Left colon (tissue), 2 donors: ENCODE data around the gene FBLN2. TPM values are rescaled to one million over a fixed set of nuclear protein-coding genes. Genes with fewer than 3 reads are reported as not detected.

Experiments used
- ATAC-seq: fragments of 200-7000 bp; cut with Tn5 transposase; one replicate; pipeline ENCODE4 v1.9.1; 2020; ENCODE audit warnings: mild to moderate bottlenecking, moderate library complexity
- DNase-seq, 2 donors: peaks; one replicate each; pipeline ENCODE4 v3.0.0-alpha.2; 2020
- intact Hi-C, 2 donors: fragments of 100-400 bp; cut with DNase I in 1 of 2; cut with micrococcal nuclease in 1 of 2; formaldehyde crosslinking; loops; one replicate each; pipeline versions ENCODE4 v1.11.2 to v1.14.0; 2022; cut with DNase I, micrococcal nuclease
- total RNA-seq, 2 donors: library from RNA; stranded (reverse); fragmentation: NEBNext Ultra II Directional; extraction: Animal tissue kit (Norgen Biotek cat#: 25700); gene quantifications; one replicate each; pipeline ENCODE4 v1.2.1, GENCODE V29; 2021
- donor health status: DM: no; HTN: no; CAD: no.
- donor health status: DM: yes; HTN: yes; CAD: no.

Gene FBLN2
- total RNA-seq, 2 donors from 2014 or later: 20.7 to 22.8 TPM

DNA sequence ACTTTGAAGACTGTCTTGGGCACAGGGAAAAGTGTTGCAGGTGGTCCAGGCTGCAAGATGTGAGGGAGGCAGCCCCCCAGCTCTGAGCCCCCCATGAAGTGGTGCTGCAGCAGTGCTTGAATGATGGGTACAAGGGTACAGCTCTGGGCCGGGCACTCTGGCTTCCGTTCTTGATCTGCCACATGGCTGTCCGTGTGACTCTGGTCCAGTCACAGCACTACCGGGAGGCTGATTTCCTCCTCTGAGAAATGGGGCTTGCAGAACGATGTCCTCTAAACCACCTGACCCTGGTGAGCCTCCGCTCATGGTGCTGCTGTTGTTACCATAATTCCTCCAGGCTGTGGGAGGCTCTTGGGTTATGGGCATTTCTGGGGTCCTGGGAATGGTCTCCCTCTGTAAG is 75.1 kb downstream of the FBLN2 start:
- intact Hi-C loops: no loop called here
- DNase-seq (no peak), ATAC-seq (no peak)

DNA sequence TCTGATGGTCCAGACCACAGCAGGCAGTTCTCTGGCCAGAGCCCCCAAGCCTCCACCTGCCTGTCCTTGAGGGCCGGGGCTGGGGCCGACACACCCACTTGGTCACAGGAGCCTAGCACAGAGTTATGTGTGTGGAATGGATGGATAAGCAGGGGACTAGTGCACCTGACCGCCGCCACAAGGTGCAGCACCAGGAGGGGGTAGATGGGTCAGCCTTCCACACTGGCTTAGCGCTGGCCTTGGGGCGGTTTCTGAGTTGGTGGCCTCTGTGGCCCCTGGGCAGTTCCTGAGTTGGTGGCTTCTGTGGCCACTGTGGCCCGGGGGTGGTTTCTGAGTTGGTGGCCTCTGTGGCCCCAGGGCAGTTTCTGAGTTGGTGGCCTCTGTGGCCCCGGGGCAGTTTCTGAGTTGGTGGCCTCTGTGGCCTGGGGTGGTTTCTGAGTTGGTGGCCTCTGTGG is 75.8 kb downstream of the FBLN2 start:
- ATAC-seq: no peak
- intact Hi-C loops: no loop called here
- no peak for DNase-seq

DNA sequence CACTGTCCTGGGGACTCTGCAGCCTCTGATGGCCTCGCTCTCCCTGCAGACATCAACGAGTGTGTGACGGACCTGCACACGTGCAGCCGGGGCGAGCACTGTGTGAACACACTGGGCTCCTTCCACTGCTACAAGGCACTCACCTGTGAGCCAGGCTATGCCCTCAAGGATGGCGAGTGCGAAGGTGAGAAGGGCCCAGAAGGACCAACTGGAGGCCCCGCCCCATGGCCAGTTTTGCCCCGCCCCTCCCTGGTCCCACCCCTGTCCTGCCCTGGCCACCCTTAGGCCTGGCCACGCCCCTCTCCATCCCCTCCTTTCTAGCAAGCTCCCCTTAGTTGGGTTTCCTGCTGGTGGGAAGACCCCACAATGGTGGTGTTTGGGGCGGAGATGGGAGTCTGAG is 77.5 kb downstream of the FBLN2 start:
- DNase-seq (no peak), ATAC-seq (no peak)
- intact Hi-C loops: no loop called here

DNA sequence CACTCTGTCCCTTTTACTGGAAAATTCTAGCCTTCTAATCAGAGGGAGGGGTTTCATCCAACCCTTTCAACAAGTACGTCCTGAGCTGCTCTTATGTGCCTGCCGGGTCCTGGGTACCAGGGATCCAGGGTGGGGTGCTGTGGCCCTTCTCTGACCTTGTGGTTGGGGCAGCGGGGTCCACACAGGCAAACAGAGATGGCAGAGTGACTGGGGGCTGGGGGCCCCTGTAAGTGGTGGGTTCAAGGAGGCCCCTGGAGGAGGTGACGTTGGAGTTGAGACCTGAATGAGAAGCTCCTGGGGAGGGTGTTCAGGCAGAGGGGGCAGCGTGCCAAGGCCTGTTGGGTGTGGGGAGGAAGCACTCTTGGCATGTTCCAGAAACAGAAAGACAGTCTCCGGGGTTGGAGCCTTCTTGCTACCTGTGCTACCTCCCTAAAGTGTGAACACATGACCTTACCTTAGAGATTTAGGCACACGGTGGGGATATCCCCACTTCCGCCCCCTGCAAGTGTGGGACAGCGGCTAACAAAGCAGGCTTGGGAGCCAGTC is 78.1 kb downstream of the FBLN2 start:
- intact Hi-C loops: no loop called here
- ATAC-seq (no peak), DNase-seq (no peak)

DNA sequence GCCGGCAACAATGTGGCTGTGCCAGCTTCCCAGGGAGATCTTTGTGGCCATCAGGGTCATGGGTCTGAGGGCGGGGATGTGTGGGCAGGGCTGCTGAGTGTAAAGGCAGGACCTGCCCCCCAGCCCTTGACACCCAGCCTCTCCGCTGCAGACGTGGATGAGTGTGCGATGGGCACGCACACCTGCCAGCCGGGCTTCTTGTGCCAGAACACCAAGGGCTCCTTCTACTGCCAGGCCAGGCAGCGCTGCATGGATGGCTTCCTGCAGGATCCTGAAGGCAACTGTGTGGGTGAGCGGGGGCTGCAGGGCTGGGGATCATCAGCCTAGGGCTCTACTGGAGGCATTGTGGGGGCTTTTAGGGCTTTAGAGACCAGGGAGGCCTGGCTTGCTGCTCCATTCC is 78.8 kb downstream of the FBLN2 start:
- intact Hi-C loops: no loop called here
- no peak for ATAC-seq
- no peak for DNase-seq

DNA sequence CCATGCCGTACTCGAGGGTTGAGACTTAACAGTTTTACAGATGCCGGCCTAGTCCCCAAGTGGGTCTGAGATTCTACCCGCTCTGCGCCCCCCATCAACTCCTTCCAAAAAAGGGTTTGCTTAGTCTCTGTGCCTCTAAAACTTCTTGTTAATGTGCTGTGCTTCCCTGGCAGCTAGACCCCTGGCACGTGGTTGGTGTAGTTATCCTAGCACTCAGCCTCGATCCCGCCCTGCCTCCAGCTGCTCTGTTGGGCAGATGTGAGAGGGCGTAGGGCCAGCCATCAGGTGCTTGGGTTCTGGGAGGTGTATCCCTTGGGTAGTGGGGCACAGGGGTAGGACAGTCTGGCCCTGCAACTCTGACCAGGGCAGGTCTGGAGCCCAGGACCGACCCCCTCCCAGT is 79.5 kb downstream of the FBLN2 start:
- no peak for DNase-seq
- intact Hi-C loops: no loop called here
- no peak for ATAC-seq

DNA sequence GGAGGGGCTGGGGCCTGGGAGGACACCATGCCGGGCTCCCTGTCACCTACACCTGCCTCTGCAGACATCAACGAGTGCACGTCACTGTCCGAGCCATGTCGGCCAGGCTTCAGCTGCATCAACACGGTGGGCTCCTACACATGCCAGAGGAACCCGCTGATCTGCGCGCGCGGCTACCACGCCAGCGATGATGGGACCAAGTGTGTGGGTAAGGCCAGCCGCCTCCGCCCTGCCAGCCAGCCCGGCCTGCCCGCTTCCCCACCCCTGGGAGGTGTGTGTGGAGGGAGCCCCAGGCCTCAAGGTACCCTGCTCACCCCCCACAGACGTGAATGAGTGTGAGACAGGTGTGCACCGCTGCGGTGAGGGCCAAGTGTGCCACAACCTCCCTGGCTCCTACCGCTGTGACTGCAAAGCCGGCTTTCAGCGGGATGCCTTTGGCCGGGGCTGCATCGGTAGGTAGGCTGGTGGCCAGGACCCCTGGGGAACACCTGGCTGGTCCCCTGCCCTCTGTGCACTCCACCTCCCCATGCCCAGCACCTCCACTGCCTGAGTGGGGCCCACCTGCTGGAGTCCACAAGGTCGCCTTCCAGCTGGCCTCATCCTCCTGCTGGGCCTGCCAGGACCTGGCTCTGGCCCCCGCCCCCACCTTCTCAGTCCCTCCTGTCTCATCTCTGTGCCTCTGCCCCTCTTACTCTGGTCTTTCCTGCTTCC is 80.1 kb downstream of the FBLN2 start:
- intact Hi-C loops: no loop called here
- DNase-seq: no peak
- no peak for ATAC-seq

DNA sequence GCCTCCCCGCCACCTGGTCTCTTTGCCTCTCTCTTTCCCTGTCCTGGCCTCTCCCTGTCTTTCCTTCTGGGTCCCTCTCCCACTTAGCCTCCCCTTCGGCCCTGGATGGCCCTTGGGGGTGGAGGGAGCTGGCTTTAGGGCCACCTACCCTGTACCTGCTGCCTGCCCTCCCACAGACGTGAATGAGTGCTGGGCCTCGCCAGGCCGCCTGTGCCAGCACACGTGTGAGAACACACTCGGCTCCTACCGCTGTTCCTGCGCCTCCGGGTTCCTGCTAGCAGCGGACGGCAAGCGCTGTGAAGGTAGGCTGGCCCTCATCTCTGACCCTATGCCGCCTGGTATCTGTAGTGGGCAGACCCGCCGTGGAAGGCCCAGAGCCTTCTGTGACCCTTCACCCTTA is 80.7 kb downstream of the FBLN2 start:
- intact Hi-C loops: no loop called here
- DNase-seq: no peak
- ATAC-seq: no peak

DNA sequence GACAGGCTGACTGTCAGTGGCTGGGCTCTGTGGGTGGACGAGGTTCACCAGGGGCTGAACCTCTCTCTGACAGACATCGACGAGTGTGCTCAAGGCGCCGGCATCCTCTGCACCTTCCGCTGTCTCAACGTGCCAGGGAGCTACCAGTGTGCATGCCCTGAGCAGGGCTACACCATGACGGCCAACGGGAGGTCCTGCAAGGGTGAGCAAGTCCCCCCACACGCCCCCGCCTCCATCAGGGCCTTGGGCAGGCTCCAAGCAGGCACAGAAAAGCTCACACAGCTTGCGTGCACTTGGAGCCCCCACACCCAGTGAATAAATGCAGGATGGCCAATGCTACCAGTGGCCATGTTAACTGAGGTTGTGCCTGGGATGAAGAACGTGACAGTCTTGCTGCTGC is 82.3 kb downstream of the FBLN2 start:
- intact Hi-C loops: no loop called here
- no peak for ATAC-seq
- no peak for DNase-seq

DNA sequence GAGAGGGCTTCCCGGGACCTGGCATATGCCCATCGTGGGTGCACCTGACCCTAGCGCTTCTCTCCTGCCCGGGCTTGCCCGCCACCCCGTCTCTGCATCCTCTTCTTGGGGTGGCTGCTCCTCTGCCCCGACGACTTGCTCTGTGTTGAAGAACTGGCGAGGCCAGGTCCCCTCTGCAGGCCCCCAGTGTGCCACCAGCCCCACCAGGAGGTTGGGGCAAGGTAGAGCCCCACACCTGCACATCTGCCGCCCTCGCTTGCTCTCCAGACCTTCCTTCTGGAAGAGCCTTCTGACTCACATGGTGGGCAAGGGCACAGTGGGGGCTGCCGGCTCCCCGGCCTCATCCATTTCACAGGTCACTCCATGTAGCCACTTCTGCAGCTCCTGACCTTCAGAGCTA is 84.3 kb downstream of the FBLN2 start:
- DNase-seq (no peak), ATAC-seq (no peak)
- intact Hi-C loops: no loop called here

DNA sequence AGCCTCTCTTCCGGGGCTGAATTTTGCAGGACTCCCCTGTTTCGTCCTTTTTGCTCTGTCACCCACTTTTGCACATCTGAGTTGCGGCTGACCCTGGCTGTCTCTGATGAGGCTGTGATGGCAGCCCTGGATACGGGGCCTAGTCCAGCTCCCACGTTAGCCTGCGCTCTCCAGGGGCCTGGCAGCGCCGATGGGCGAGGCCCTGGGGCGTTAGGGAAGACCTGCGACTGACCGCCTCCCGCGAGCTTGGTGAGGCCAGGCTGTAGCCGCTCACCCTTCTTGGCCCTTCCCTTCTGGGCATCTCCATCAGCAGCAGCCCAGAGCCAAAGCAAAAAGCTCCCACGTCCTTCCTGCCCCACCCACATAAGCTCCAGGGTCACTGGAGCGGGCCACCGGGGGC is 85.2 kb downstream of the FBLN2 start:
- DNase-seq (no peak), ATAC-seq (no peak)
- intact Hi-C loops: no loop called here

DNA sequence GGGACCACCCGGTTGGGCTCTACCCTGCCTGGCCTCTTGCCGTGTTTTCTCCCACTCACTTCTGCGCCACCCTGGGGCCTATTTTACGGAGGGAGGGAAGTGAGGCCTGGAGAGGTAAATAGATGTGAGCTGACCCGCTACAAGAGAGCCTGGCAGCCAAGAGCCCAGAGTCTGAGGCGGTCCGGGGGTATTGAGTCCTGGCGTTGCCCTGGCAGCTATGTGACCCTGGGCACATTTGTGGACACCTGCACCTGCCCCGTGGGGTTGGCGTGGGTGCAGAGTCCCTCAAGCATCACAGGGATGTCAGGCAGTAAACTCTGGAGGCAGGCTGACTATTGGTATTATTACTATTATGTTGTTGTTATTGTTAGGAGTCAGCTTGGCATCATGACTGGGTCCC is 85.7 kb downstream of the FBLN2 start:
- ATAC-seq: no peak
- intact Hi-C loops: no loop called here
- no peak for DNase-seq

DNA sequence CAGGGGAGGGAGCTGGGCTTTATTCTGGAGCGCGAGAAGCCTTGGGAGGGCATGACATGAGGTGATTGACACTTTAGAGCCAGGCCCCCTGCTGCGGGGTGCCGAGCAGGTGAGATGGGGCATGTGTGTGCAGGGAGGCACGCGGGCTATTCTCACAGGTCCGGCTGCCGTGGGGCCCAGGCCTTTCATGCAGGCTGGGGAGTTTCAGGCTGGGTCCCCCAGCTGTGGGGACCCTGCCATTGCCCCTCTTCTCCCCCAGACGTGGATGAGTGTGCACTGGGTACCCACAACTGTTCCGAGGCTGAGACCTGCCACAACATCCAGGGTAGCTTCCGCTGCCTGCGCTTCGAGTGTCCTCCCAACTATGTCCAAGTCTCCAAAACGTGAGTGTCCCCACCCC is 87.3 kb downstream of the FBLN2 start:
- ATAC-seq: no peak
- intact Hi-C loops: no loop called here

DNA sequence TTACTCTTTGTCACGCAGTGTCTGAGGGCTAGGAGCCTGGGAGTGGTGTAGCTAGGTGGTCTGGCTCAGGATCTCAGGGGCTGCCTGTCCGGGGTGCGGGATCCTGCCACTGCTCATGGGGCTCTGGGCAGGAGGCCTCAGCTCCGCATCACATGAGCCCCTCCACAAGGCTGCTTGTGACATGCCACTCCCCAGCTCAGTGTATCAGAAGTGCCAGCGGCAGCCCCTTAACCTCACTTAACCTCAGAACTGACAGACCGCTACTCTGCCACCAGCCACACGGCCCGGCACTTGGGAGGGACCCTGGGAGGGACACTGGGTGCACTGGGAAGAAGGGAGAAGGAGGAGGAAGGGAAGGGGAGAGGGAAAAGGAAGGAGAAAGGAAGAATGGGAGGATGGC is 87.9 kb downstream of the FBLN2 start:
- DNase-seq: no peak
- intact Hi-C loops: no loop called here
- ATAC-seq: no peak

More for the DNA sequence above, 87.3 kb downstream of the FBLN2 start:
- no peak for DNase-seq

DNA sequence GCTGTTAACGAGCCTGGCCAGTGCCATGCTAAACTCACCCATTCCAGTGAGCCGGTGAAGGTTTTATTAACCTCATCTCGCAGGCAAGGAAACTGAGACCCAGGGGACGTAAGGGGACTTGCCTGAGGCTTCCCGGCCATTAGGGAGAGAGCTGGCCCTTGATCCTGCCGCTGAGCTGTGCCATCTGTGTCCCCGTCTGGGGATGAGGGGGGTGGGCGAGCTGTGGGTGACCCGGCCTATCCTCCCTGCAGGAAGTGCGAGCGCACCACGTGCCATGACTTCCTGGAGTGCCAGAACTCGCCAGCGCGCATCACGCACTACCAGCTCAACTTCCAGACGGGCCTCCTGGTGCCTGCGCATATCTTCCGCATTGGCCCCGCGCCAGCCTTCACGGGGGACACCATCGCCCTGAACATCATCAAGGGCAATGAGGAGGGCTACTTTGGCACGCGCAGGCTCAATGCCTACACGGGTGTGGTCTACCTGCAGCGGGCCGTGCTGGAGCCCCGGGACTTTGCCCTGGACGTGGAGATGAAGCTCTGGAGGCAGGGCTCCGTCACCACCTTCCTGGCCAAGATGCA is 88.5 kb downstream of the FBLN2 start:
- ATAC-seq (no peak), DNase-seq (no peak)
- intact Hi-C loops: no loop called here

DNA sequence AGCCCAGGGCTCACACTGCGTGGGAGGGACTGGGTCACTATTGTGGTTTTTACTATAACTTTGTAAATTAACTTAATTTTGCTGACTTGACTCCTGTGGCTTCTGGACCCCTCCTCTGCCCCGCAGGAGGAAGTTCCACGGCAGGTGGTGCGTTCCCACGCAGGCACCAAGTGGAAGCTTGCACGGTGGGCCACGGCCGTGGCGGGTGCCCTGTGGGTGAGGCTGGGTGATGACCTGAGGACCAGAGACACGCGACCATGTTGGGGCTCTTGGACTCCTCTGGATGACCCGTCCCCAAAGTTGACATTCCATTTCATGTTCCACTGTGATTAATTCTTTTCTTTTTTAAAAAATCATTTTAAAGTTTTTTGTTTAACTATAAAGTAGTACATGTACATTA is 89.0 kb downstream of the FBLN2 start:
- no peak for DNase-seq
- ATAC-seq: no peak
- intact Hi-C loops: no loop called here

DNA sequence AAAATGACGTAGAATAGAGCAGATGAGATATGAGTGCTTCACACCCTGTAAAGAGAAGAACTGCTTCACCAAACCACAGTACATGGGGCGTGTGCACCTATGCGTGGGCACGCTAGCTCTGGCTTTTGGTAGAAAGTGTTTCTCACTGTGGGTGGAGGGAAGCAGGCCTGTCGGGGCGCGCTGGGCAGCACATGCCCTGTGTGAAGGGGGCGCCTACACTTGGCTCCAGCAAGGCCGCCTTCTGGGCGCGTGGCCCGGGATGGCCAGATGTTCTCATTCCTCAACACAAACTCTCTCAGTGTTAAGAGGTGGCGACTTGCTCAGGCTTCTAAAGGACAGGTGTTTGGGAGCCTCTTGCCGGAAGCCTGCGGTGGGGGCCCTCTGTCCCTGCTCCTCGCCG is 90.0 kb downstream of the FBLN2 start:
- intact Hi-C loops: no loop called here
- DNase-seq: no peak
- no peak for ATAC-seq

DNA sequence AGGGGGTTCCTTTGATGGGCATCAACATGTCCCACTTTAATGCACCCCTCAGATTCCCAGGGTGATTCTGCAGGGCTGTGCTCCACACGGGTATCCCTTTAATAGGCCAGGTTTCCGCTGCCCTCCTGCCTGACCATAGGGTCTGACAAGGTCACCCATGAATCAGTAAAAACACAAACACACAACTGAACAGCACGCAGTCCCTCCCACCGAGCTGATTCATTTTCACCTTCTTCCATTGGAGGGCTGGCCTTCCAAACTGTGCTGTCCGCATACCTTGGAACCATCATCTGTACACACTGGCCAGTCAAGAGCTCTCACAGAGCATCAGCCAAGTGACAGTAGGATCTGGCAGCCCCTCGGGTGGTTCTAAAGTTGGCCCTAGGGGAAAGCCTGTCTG is 93.7 kb downstream of the FBLN2 start:
- ATAC-seq: no peak
- intact Hi-C loops: no loop called here
- no peak for DNase-seq

DNA sequence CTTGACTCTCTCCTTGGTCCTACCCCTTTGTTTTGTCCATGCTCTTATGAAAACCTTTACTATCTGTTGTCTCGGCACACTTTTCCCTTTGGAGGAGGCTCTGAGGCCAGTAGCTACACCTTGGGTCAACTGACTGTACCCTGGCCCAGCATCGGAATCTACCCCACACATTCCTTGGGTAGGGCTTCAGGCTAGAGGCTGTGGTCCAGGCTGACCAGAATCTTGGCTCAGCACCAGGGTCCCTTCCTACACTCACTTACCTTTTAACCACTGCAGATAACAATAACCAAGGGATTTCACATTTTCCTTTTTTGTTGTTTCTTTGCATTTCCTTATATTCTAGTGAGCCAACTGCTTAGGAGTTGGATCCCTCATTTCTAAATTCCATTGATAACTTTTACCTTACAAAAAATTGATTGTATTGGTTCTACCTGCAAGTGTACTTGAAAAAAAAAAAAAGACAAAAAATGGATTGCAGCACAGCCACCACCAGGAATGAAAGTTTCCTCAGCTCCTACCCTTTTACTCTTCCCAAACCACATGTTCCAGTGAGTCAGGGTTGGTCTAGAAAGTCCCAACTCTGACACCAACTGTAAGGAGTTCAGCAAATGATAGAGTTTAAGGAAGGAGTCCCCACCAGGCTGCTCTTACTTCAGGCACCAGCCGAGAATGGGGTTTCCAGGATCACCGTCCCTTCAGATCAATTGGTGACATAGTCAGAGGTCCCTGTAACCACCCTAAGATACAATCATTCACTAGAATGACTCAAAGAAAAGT is 95.6 kb downstream of the FBLN2 start:
- intact Hi-C loops: loop anchor here in 1 of 2 donors (5.0 kb wide), 1 partner anchor 147 kb away; no protein-coding TSS in a partner anchor
- DNase-seq (no peak), ATAC-seq (no peak)
